Measurements from ENCODE around the gene BPGM.

BPGM gene

GRCh38 chr7:134722786-134723322 is 76.2 kb downstream of the BPGM start:
- no peak for TF ChIP-seq CTCF (IDR thresholded peaks at IDR 0.05; ENCODE audit: low read depth, low read length)
- DNase-seq (ENCODE audit: low read depth in 2 of 2) = no peak
- no peak overlapping the region for H3K4me3 ChIP-seq (replicated peaks in 1 of 2; ENCODE audit: low read depth in 2 of 2, low read length in 2 of 2)

GRCh38 chr7:134723892-134724291 is 77.2 kb downstream of the BPGM start:
- no peak overlapping the region for H3K4me3 ChIP-seq (replicated peaks in 1 of 2; ENCODE audit: low read depth in 2 of 2, low read length in 2 of 2)
- DNase-seq (ENCODE audit: low read depth in 2 of 2) = no peak
- no peak for TF ChIP-seq CTCF (IDR thresholded peaks at IDR 0.05; ENCODE audit: low read depth, low read length)

- DNase-seq (ENCODE audit: low read depth in 2 of 2) = peak; percentile 73 to 82
- TF ChIP-seq CTCF (IDR thresholded peaks at IDR 0.05; ENCODE audit: low read depth, low read length) = peak; percentile 82
- no peak overlapping the region for H3K4me3 ChIP-seq (replicated peaks in 1 of 2; ENCODE audit: low read depth in 2 of 2, low read length in 2 of 2)
These were observed 78.0 kb downstream of the BPGM start for GRCh38 chr7:134724606-134725005.

GRCh38 chr7:134726581-134726980 is 79.9 kb downstream of the BPGM start:
- DNase-seq (ENCODE audit: low read depth in 2 of 2) = peak in 1 of 2 donors; percentile 26
- H3K4me3 ChIP-seq (replicated peaks in 1 of 2; ENCODE audit: low read depth in 2 of 2, low read length in 2 of 2) = no peak overlapping the region
- no peak for TF ChIP-seq CTCF (IDR thresholded peaks at IDR 0.05; ENCODE audit: low read depth, low read length)

- no peak overlapping the region for H3K4me3 ChIP-seq (replicated peaks in 1 of 2; ENCODE audit: low read depth in 2 of 2, low read length in 2 of 2)
- no peak for TF ChIP-seq CTCF (IDR thresholded peaks at IDR 0.05; ENCODE audit: low read depth, low read length)
- DNase-seq (ENCODE audit: low read depth in 2 of 2) = no peak
These were observed 81.1 kb downstream of the BPGM start for GRCh38 chr7:134727711-134728110.
